SK-N-SH treated with all-trans-retinoic acid at 6 μM for 48 hours (cell line): ENCODE results near the gene GGCX.

Source experiments
- ARNTL ChIP-seq: fragments of 450-650 bp; formaldehyde crosslinking; IDR thresholded peaks from 2 replicates; pipeline ENCODE4 v1.5.0; 2020; ENCODE audit warnings: low read depth, mild to moderate bottlenecking, moderate library complexity, borderline replicate concordance
- CSRNP3 ChIP-seq: fragments of 250-450 bp; sonication (Bioruptor Pico); IDR thresholded peaks from 2 replicates; pipeline ENCODE4 v1.5.1; 2021; ENCODE audit warnings: mild to moderate bottlenecking, moderate library complexity
- GLIS3 ChIP-seq: fragments of 250-450 bp; sonication (Bioruptor Pico); IDR thresholded peaks from 2 replicates; pipeline ENCODE4 v1.5.0; 2020; ENCODE audit warnings: mild to moderate bottlenecking, moderate library complexity
- ISL1 ChIP-seq: fragments of 250-450 bp; sonication (Bioruptor Pico); IDR thresholded peaks from 2 replicates; pipeline ENCODE4 v2.1.2; 2022; ENCODE audit warnings: mild to moderate bottlenecking, moderate library complexity
- PATZ1 ChIP-seq: fragments of 250-450 bp; sonication (Bioruptor Pico); IDR thresholded peaks from 2 replicates; pipeline ENCODE4 v1.8.0; 2020; ENCODE audit warnings: mild to moderate bottlenecking, moderate library complexity, borderline replicate concordance
- POU6F1 ChIP-seq: fragments of 250-450 bp; sonication (Bioruptor Pico); IDR thresholded peaks from 2 replicates; pipeline ENCODE4 v1.8.0; 2021; ENCODE audit warnings: low read depth, mild to moderate bottlenecking, moderate library complexity, borderline replicate concordance
- RARB ChIP-seq: fragments of 250-450 bp; sonication (Bioruptor Pico); IDR thresholded peaks from 2 replicates; pipeline ENCODE4 v1.8.0; 2021; ENCODE audit warnings: mild to moderate bottlenecking, moderate library complexity
- TCF4 ChIP-seq: fragments of 250-450 bp; sonication (Bioruptor Pico); IDR thresholded peaks from 2 replicates; pipeline ENCODE4 v1.8.0; 2021; ENCODE audit warnings: mild to moderate bottlenecking, moderate library complexity, borderline replicate concordance
- ZFP3 ChIP-seq: fragments of 250-450 bp; sonication (Bioruptor Pico); IDR thresholded peaks from 2 replicates; pipeline ENCODE4 v1.5.0; 2020; ENCODE audit warnings: mild to moderate bottlenecking, moderate library complexity
- ZFP30 ChIP-seq: fragments of 450-650 bp; formaldehyde crosslinking; IDR thresholded peaks from 2 replicates; pipeline ENCODE4 v1.5.0; 2022; ENCODE audit warnings: mild to moderate bottlenecking, moderate library complexity
- ZNF565 ChIP-seq: fragments of 450-650 bp; formaldehyde crosslinking; conservative IDR thresholded peaks from 2 replicates; pipeline ENCODE4 v1.5.0; 2020; ENCODE audit warnings: low read depth, mild to moderate bottlenecking, moderate library complexity
- ZNF70 ChIP-seq: fragments of 450-650 bp; formaldehyde crosslinking; IDR thresholded peaks from 2 replicates; pipeline ENCODE4 v1.5.0; 2020; ENCODE audit warnings: mild to moderate bottlenecking, moderate library complexity
- TF ChIP-seq, protein P1 (sequence below): fragments of 250-450 bp; sonication (Bioruptor Pico); IDR thresholded peaks from 2 replicates; pipeline ENCODE4 v1.5.1; 2020; ENCODE audit warnings: low read depth, mild to moderate bottlenecking, moderate library complexity

DNA sequence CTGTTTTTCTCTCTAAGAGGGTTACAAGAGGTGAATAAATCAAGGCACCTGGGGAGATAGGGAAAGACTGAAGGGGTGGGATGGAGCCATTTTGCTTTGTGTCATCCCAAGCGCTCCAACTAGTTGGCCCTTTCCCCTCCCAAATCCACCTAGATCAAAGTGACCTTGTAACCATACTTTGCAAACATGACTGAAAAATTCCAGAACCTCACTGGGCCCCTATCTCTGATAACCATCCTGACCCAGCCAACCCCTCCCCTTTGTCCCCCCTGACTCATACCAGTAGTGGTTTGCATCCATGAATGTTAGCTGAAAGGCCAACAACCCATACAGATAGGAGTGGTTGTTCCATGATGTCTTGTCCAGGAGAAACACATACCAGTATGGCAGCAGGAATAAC lies 3.1 kb downstream of the GGCX start:
- TF ChIP-seq ISL1 = no peak
- no peak for TF ChIP-seq PATZ1 (CRISPR knock-in tag)
- no peak for TF ChIP-seq ZNF70 (CRISPR knock-in tag)
- TF ChIP-seq CSRNP3 = no peak
- no peak for TF ChIP-seq ARNTL (CRISPR knock-in tag)
- no peak for TF ChIP-seq POU6F1 (CRISPR knock-in tag)
- no peak for TF ChIP-seq RARB
- no peak for TF ChIP-seq GLIS3 (CRISPR knock-in tag)
- no peak for TF ChIP-seq ZFP30 (CRISPR knock-in tag)
- TF ChIP-seq TCF4 = no peak
- no peak for TF ChIP-seq ZNF565 (CRISPR knock-in tag)
- no peak for TF ChIP-seq ZFP3 (CRISPR knock-in tag)
- TF ChIP-seq, protein P1, sequence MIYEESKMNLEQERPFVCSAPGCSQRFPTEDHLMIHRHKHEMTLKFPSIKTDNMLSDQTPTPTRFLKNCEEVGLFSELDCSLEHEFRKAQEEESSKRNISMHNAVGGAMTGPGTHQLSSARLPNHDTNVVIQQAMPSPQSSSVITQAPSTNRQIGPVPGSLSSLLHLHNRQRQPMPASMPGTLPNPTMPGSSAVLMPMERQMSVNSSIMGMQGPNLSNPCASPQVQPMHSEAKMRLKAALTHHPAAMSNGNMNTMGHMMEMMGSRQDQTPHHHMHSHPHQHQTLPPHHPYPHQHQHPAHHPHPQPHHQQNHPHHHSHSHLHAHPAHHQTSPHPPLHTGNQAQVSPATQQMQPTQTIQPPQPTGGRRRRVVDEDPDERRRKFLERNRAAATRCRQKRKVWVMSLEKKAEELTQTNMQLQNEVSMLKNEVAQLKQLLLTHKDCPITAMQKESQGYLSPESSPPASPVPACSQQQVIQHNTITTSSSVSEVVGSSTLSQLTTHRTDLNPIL (CRISPR knock-in tag) = no peak
